Measurements from ENCODE around the gene INPP5K.
"Not testable (repeated sequence)": the region's sequence is repeated elsewhere in the genome, so short reads cannot be mapped to it uniquely, and the experiment has no call there.

Gene INPP5K
- 83.5 to 96.2 (median 92.8) reads per million in 4 donors for total RNA-seq

DNA sequence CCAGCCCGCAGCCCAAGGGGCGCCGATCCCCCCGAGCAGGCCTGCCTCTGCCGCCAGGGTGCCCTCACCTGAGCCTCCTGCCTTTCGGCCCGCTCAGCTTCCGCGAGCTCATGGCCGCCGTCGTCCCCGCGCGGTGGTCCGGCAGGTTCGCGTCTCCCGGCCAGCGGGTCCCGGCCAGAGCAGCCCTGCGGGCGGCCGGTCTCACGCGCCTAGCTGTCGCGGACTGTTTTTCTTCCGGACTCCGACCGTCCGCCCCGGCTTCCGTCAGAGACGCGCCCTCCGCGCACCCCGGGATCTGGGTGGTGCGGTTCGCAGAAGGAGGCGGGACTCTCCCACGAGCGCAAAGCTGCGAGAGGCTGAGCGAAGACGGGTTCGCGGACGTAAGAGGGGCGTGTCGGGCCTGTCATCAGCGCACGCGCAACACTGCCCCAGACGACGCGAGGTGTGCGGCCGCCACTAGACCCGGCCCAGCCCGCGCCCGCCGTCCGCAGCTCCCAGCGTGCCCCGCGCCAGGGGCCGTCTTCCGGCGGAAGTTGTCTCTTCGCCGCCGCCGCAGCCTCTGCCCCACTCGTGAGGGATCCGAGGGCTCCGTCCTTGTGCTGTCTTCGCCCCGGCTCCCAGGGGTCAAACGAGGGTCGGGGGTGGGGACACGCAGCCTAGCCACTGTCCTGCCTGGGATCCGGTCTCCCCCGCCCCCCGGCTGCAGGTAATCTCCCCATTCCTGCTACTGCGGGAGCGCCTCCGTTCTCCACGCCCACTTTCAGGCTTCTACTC, at the start of gene INPP5K:
Gene INPP5K (minus strand): TSS at position 225 of the 774 bp plus-strand sequence. CDS start 113 bp downstream, at position 112.
- peak; percentile 97 to 99 (median 97) for DNase-seq

DNA sequence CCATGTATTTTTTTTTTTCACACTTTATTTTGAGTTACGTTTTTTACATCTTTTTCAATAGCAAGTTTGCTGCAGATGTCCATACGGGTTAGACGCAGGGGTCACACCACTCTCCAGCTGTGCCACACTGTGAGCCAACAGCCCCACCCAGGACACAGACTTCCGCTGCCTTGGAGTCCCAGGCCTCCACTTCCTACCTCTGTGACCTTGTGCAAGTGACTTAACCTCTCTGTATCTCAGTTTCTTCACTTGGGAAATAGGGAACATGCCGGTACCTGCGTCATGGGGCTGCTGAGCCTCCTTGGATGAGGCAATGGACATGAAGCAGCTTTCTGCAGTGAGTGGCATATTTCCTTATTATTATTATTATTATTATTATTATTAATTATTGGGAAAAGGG, 49.5 kb upstream of the INPP5K start:
- DNase-seq, result no peak

DNA sequence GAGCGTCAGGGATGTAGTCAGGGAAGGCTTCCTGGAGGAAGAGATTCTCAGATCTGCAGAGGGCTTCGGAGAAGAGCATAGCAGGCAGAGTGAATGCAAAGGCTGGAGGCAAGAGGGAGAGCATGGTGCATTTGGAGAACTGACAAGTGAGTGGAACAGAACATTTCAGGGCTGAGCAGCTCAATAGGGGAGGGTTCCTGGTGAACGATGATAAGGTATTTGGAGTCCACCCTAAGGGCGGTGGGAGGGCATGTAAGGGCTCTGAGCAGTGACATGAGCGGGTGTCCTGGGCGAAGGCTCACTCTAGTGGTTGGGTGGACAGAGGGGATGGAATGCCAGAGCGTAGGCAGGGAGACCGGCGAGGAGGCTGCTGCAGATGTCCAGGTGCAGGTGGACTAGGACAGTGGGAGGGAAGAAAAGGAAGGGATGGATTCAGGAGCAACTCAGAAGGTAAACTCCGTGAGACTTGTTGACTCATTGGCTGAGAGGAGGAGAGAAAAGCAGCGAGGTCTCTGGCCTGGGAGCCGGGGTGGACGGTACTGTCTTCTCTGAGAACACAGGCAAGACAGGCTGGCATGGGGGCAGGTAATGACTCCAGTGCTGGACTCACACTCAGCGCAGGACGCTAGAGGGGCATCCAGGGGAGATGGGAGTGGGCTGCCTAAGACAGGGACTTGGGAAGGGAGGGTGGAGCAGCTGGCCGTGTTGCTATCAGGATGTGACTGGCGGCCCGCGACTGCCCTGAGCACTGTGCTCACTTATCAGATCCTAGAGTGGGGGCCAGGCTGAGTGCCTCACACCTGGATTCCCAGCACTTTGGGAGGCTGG, 47.6 kb upstream of the INPP5K start:
- DNase-seq, result no peak

DNA sequence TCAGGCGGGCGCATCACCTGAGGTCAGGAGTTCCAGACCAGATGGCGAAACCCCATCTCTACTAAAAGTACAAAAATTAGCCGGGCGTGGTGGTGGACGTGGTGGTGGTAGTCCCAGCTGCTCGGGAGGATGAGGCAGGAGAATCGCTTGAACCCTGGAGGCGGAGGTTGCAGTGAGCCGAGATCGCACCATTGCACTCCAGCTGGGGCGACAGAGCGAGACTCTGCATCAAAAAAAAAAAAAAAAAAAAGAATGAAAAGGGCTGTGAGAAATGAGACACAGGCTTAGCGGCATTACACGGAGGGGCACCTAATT, 47.0 kb upstream of the INPP5K start:
- DNase-seq, result not testable (repeated sequence)

DNA sequence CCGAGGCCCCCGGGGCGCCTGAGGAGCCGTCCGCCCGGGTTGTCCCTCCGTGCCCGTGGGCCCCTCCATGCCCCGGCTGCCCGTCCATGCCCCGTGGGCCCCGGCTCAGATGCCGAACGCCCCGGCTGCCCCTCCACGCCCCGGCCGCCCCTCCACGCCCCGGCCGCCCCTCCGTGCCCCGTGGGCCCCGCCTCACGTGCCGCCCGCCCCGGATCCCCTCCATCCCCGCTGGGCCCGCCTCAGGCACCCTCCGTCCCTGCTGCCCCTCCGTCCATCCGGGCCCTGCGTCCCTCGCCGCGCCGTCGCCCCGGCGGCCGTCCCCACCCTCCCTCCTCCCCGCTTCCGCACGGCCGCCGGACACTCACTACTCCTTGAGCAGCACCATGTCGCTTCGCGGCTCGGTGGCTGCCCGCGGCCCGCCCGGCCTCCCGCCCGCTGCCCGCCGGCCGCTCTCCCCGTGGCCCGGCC, 45.8 kb upstream of the INPP5K start:
- peak in 1 of 5 donors; percentile 35 for DNase-seq

DNA sequence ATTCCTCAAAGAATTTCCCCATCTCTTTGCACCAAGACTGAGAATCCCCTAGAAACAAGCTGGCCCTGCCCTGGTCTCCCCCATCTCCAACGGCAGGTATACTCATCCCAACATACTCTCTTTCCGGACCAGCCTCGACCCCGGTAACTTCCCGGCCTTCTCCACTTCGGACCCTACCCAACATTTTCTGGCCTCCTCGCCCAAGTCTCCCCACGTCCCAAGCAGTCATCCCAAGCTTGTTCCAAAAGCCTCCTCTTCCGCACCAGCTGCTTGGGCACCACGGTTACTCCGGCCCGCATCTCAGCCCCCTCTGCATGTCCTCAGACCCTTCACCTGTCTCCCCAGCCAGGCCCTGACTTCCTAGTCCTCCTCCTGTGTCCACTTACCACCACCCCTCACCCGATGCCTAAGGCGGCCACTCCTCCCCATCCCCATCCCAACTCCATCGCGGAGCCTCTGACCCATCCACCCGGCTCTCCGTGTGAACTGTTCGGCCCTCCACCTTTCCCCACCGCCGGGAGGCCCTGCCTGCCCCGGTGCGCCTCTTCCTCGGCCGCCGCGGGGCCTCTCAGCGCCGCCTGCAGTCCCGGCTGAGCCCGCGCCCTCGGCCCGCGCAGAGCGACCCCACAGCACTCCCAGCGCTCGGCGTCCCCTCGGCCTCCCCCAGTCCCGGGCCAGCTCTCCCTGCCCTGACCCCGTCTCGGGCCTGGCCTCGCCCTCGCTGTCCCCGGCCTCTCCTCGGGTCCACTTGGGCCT, 45.2 kb upstream of the INPP5K start:
- peak in 3 of 5 donors; percentile 8 to 28 (median 27) for DNase-seq

DNA sequence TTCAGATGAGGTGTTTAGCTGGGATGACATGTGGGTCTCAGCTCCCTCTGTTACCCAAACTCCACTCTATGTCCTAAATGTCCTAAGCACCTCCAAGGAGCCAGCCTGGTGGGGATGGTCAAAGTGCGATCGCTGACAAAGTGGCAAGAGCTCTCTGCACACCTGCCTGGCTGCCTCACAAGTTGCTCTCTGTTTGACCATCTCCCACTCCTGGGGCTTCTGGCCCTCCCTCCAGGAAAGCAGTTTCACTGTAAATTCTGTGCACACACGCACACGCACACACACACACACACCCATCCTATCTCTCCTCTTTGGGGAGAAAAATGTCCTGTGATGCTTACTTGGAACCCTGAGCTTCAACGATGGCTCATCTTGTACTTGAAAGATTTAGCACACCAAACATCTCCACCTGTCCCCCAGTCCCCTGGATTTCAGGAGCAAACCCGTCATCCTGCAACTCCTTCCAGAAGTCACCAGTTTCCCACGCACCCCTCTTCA, 44.5 kb upstream of the INPP5K start:
- DNase-seq, result no peak

DNA sequence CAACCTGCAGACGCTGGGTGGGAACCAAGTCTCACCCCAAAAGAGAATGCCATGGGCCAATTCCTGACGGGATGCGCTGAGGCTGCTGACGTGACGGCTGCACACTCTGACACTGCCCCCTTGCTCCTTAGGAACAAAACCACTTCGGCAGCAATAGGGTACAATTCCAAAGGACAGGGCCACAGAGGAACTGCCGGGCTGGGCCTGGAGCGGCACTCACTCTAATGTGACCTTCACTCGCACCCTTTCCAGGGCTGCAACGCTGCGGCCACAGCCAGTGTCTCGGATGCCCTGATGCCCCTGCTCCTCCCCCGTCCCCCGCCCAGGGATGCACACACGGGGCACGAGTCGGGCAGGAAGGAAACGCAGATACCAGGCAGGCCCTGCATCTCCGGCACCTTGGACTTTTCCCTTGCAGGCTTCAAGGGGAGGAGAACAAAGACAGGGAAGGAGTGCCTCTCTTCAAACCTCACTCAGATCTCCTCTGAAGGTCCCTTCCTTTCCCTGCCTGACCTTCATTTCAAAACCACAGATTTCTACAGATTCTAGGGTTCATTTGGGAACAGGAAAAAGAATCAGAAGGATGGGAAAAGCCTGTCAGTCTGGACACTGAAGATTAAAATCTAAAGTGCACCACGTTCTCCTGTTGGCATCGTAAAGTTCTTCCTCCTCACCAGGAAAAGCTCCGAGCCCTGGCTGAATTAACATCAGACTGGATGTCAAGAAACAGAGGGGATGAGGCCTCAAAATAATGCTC, 43.9 kb upstream of the INPP5K start:
- no peak for DNase-seq

DNA sequence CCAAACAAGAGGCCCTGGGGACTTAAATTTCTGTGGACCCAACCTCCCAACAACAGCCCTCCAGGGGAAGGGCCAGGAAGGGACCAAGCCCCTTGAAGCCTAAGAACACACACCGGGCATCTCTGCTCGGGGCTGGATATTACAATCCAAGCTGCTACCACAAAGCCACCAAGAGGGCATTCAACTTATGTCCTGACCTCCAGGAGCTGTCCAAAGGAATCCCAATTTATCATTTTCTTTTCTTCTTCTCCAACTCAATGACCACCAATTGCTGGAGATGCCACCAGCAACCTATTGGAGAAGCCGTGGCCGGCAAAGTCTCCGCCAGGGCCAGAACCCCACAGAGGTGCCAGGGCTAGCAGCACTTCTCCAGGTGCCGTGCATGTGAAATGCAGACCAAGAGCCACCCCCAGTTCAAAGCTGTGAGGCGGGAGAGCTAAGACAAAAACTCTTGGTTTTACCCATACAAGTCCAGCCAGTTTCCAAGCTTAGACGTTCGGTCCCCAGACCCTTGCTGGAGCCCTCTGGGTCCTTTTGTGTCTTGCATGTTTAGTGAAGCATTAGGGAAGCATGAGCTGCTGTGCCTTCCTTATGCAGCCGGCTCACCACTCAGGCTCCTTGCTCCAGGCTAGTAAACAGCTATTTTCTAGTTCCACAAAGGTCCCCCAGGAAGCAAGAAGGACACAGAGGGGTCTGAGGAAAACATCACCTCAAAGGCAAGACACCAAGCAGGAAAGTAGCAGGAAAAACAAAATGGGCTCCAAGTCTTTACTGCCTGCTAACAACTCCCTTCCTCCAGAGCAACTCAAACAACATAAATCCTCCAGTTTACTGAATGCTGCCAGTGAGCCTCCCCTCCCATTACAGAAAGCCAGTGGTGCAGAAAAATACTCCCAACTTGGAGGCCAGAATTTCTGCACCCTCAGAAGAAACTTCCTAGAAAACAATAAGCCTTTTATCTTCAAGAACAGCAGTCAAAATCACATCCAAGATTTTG, 42.9 kb upstream of the INPP5K start:
- DNase-seq, result no peak

DNA sequence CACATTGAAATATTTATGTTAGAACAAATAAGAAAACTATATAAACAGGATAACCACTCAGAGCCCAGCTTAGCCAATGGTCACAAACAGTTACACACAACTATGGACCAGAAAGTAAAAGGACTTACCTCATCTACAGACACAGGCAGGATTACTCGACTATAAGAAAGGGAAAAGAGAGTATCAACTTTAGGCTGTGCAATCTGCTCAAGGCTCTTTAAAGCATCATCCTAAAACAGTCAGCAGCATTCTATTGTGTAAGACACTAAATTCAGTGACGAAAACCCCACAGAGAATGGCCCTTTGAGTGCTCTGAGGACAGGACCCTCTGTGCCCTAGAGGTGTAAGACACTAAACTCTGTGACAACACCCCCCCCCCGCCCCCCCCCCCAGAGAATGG, 42.0 kb upstream of the INPP5K start:
- DNase-seq, result no peak

DNA sequence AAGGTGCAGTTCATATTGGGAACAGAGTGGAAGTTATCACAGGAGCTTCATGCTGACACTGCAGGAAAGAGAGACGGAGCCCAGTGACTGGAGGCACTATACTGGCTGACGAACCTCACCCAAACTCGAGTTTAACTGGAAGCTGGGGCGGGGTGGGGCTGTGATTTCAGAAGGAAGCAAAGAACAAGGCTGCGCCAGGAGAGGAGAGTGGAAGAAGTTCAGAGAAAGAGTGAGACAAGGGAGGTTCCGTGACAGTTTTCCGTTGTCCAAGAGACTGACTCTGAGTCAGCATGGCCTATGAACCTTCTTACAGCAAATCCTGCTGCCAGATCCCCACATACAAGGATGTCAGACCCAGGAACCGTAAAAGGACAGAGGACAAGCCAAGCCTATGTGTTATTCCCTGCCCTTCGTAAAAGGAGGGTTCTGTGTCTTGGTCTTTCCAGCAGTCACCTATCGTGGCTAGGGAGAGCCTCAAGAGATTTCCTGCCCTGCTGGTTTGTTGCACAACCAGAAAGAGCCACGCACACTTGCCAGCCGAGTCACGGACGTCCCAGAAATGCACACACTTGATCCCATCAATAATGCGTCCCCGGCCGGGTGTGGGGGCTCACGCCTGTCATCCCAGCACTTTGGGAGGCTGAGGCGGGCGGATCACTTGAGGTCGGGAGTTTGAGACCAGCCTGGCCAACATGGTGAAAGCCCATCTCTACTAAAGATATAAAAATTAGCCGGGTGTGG, 41.1 kb upstream of the INPP5K start:
- no peak for DNase-seq

DNA sequence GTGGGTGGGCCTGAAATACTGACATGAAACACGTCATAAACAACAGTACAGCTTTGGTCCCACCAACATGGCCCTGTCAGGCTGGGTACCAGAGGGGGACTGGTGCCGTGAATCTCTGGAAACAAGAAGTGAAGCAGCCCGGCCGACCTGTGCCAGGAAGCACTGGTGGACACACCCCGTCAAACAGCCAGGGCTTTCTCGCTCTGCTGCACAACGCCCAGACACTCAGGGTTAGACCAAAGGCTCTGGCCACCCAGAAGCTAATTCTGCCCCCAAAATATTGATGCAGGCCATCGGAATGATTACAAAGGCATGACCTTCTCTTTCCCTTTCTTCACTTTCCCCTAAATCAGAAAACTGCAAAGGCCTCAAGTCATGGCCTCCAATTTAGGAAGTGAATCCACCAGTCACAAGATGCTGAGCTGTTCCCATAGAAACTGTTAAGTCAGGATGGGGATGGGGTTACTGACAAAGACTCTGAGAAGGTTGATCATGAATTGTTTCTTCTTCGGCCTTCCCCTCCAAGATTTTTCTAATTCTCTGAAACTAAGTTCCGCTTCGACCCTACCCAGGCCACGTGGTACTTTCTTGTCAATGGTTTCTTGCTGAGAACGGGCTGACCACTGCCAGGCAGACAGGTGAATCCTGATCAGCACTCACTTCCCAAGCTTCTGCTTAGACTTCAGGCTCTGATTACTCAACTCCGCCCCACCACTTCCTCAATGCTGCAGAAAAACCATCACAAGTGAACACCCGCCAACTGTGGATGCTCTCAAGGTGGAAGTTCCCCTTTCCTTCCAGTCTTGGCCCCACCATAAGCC, 39.4 kb upstream of the INPP5K start:
- no peak for DNase-seq

DNA sequence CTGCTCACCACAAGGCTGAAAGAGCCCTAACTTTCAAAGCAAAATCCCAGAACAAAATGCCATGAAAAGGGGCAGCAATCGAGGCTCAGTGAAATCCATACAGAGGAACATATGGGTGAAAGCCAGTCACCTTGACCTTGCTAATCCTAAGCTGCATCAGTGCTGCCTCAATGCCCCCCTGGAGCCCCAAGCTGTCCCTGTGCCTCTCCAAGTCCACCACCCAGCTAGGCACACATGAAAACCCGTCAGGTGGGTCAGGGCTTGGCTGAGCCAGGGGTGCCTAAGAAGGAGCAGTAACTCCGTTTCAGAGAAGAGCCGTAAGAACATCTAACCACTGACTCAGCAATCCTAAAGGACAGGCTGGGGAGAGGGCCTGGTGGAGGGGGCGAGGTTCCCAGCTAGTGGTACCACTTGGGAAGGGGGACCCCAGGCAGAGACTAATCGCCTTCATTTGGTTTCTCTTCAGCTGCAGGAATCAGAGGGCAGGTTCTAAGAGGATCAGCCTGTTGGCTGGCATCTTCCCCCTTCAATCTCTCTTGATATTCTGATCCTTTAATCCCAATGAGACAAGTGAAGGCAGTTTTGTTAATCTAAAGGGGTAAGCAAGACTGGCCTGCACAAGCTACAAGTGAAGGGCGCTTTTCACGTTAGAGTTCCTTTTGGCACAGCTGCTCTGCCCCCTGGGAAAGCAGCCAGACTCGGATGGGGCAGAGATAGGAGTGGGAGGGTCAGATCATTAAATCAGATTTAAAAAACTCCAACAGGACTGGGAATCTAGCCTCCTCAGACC, 38.5 kb upstream of the INPP5K start:
- DNase-seq, result no peak

DNA sequence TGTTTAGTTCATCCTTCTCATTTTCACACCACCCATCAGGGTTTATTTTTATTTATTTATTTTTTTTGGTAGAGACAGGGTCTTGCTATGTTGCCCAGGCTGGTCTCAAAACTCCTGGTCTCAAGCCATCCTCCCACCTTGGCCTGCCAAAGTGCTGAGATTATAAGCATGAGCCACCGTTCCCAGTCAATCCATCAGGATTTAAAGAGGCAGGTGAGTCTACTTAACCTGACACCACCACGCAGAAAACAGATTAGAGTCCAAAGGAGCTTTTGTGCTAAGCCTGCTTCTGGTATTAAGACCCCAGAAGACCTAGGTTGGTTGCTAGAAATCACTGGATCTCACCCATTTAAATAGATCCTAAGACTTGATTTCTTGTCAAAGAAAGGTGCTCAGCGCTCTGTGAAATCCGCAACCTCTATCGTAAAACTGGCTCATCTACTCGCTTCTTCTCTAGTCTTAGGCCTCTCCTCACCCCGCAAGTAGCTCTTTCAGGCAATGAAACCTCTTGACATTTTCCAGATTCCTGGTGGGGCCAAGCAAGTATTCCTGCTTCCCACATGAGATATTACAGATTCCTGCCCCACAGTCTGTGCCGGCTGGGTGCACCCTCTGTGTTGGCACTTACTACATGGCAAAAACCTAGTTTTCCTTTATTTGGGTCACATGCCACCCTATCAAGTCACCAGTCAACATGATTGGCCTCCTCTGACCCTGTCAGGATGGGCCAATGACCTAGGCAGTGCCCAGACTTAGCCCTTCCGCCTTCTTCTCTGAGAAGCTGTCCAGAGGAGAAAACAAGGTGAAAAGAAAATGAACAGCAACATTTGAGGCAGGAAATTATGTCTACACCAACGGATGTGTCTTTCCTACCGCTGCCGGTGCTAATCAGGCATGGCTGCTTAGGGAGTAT, 37.2 kb upstream of the INPP5K start:
- no peak for DNase-seq

DNA sequence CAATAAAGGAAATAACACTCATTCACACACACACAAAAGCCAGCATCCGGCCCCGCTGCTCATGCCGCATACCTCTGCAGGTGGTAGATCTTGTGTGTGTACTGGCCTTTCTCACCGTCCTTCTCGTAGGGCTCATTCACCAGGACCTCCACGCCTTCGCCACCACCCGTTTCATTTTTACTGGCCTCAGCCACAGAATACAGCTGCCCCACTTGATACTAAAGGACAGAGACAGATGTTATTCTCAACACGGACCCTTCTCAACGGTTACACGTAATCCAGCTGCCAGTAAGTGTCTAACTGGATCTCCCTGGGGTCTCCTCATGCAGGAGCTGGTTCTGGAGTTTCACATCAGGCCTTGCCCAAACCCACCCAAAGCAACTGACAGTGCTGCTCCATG, 36.5 kb upstream of the INPP5K start:
- DNase-seq, result no peak

DNA sequence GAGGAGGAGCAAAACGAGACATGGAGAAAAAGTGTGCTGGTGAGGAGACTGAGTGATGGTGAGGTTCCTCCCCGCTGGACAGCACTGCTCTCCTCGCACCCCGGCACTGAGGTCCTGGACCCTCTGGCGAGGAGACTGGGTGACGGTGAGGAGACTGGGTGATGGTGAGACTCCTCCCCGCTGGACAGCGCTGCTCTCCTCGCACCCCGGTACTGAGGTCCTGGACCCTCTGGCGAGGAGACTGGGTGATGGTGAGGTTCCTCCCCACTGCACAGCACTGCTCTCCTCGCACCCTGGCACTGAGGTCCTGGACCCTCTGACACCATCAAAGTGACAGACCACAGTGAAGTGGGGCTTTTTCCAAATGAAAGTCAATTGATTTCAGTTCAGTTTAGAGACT, 35.3 kb upstream of the INPP5K start:
- DNase-seq, result no peak

DNA sequence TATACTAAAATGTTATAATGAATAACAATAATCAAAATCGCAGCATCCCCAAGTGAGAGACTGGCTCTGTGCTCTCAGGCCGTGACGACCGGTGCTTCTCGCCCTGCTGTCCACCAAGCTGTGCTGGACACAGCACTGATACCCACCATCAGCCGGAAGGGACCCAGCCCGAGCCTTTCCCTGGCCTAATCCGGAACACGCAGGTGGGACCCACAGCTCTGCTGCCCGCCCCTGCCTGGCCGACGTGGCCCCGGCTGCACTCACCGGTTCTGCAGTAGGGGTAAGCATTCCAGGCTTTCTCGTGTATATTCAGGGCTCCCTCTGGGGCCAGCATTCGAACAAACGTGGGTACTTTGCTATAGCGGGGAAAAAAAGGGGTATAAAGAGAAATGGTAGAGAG, 31.6 kb upstream of the INPP5K start:
- no peak for DNase-seq
